Measurements from ENCODE around the gene PLAC1. TPM values are rescaled to one million over a fixed set of nuclear protein-coding genes. Genes with fewer than 3 reads are reported as not detected.

PLAC1 gene
- total and polyA plus RNA-seq, 2 of the 13 experiments (the other 11 are each of a cell fraction or from before 2014, with no cell fraction given) = 0.40 to 2.7 TPM

DNA sequence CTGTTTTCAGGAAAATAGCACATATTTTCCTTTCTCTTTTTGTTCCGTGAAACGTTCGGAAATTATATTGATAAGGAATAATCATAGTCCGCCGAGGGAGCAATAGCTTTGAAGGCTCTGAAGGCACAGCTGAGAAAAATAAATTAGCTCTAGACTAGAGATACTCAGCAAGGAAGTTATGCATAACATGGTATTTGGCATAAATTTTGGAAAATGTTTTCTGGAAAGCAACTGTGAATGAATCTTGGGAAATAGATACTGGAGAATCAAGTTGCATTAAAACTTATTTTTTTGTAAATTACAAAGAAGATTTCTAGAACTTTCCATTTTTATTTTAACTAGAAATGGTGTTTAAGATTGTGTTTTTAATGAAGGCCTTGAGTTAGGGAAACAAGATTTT, 105.9 kb downstream of the PLAC1 start:
- FAIRE-seq (no peak), DNase-seq (ENCODE audit: low spot score) (no peak), ATAC-seq (no peak)
- Histone ChIP-seq H3K4me2 (ENCODE audit: low read depth, low read length) (no peak overlapping the region), H3K9ac (ENCODE audit: insufficient read depth, low read depth, low read length) (no peak overlapping the region), H3K27me3 (ENCODE audit: control insufficient read depth in 1 of 2, insufficient read depth in 2 of 2, low read length in 2 of 2) (no peaks in the 10 kb centered on the region), H2AFZ (ENCODE audit: low read length) (no peak overlapping the region), H3K79me2 (ENCODE audit: insufficient read depth, low read length) (no peaks in the 10 kb centered on the region), H4K20me1 (ENCODE audit: insufficient read depth, low read length) (no peaks in the 10 kb centered on the region), H3K9me3 (ENCODE audit: low read length) (no peaks in the 10 kb centered on the region), H3K4me3 (replicated peaks in 1 of 3; ENCODE audit: insufficient read depth in 1 of 3, low read depth in 2 of 3, low read length in 3 of 3) (no peak overlapping the region), H3K27ac (ENCODE audit: extremely low read length, insufficient read depth, low read length) (no peak overlapping the region), H3K36me3 (replicated peaks in 1 of 2; ENCODE audit: control insufficient read depth in 1 of 2, insufficient read depth in 2 of 2, low read length in 2 of 2) (no peaks in the 10 kb centered on the region), H3K4me1 (ENCODE audit: insufficient read depth, low read length) (no peaks in the 10 kb centered on the region)
- in situ Hi-C loops (cut with HindIII; ENCODE audit: extremely low pct_ligation_motif_present, low pct_unique_long_range_greater_than_20kb) = no loop called here
- WGBS (ENCODE audit: low lambda C conversion rate) = 61% methylated on average over 5 of the region's 5 CpGs
- TF ChIP-seq ARNTL (CRISPR knock-in tag; IDR thresholded peaks at IDR 0.05) (no peak), ZNF629 (CRISPR knock-in tag; conservative IDR thresholded peaks at IDR 0.05) (no peak), ZNF83 (CRISPR knock-in tag; IDR thresholded peaks at IDR 0.05; ENCODE audit: borderline replicate concordance) (no peak), CEBPB (IDR thresholded peaks at IDR 0.05; ENCODE audit: borderline replicate concordance, low read depth, low read length) (no peak), RCOR2 (CRISPR knock-in tag; IDR thresholded peaks at IDR 0.05) (no peak), ZNF768 (CRISPR knock-in tag; IDR thresholded peaks at IDR 0.05) (no peak), POGZ (CRISPR knock-in tag; IDR thresholded peaks at IDR 0.05) (no peak), HOXA7 (CRISPR knock-in tag; IDR thresholded peaks at IDR 0.05) (no peak), ZNF331 (CRISPR knock-in tag; IDR thresholded peaks at IDR 0.05) (no peak), DNMT3B (CRISPR knock-in tag; conservative IDR thresholded peaks at IDR 0.05) (no peak), SALL2 (CRISPR knock-in tag; IDR thresholded peaks at IDR 0.05) (no peak), DNMT1 (CRISPR knock-in tag; IDR thresholded peaks at IDR 0.05) (no peak)
- TF ChIP-seq, protein P1, sequence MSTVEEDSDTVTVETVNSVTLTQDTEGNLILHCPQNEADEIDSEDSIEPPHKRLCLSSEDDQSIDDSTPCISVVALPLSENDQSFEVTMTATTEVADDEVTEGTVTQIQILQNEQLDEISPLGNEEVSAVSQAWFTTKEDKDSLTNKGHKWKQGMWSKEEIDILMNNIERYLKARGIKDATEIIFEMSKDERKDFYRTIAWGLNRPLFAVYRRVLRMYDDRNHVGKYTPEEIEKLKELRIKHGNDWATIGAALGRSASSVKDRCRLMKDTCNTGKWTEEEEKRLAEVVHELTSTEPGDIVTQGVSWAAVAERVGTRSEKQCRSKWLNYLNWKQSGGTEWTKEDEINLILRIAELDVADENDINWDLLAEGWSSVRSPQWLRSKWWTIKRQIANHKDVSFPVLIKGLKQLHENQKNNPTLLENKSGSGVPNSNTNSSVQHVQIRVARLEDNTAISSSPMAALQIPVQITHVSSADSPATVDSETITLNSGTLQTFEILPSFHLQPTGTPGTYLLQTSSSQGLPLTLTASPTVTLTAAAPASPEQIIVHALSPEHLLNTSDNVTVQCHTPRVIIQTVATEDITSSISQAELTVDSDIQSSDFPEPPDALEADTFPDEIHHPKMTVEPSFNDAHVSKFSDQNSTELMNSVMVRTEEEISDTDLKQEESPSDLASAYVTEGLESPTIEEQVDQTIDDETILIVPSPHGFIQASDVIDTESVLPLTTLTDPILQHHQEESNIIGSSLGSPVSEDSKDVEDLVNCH (CRISPR knock-in tag; IDR thresholded peaks at IDR 0.05) = no peak
- intact Hi-C loops (cut with micrococcal nuclease; ENCODE audit: unreplicated experiment) = no loop called here
- ChIA-PET CTCF (ENCODE audit: low intra/inter-chr PET ratio, low total read pairs) (no interaction called here), POLR2A (no interaction called here)
- BruUV-seq (replicated peaks) = no TSS peak

Data from HepG2 (cell line).